Keratinocyte (primary cell): ENCODE measurements around the gene BNIP2. TPM values are rescaled to one million over a fixed set of nuclear protein-coding genes. Genes with fewer than 3 reads are reported as not detected.

Experiments
- DNase-seq: peaks from one replicate; pipeline ENCODE4 v3.0.0-alpha.2; 2011; ENCODE audit warnings: low read depth, missing footprints, low spot score
- FAIRE-seq: peaks from 2 replicates; lab custom pipeline; 2011; peaks lifted over from hg19 to GRCh38; lab: Jason Lieb, UNC
- H2AFZ ChIP-seq: 2 replicates; pipeline ENCODE4 v1.6.0; 2012; ENCODE audit warnings: low read length, control low read depth, inconsistent platforms; ENCODE audit not compliant: control insufficient read depth
- H3K27ac ChIP-seq: 2 replicates; pipeline ENCODE4 v1.5.1; 2011; ENCODE audit warnings: low read length; ENCODE audit not compliant: control insufficient read depth, insufficient read depth
- H3K27me3 ChIP-seq: 3 replicates; pipeline ENCODE4 v1.6.0; 2011; ENCODE audit warnings: low read length; ENCODE audit not compliant: control insufficient read depth, insufficient read depth; ENCODE audit errors: extremely low read depth
- H3K36me3 ChIP-seq, 2 experiments: 2 replicates in 1 of 2; 3 replicates in 1 of 2; pipeline ENCODE4 v1.5.1; 2011; ENCODE audit warnings: low read length in 2 of 2, mild to moderate bottlenecking in 1 of 2; ENCODE audit not compliant: control insufficient read depth in 2 of 2, insufficient read depth in 2 of 2; ENCODE audit errors: extremely low read depth in 1 of 2
- H3K4me1 ChIP-seq: 3 replicates; pipeline ENCODE4 v1.5.1; 2011; ENCODE audit warnings: low read length; ENCODE audit not compliant: control insufficient read depth, insufficient read depth; ENCODE audit errors: extremely low read depth
- H3K4me2 ChIP-seq: 3 replicates; pipeline ENCODE4 v1.6.0; 2011; ENCODE audit warnings: low read depth, low read length; ENCODE audit not compliant: control insufficient read depth, insufficient read depth; ENCODE audit errors: extremely low read depth
- H3K4me3 ChIP-seq, 3 experiments: fragments of 200-600 bp in 1 of 3; sonication (generic) in 1 of 3; 2 replicates in 2 of 3; 3 replicates in 1 of 3; pipeline ENCODE4 v1.5.1; 2011 to 2016; ENCODE audit warnings: low read length in 3 of 3, mild to moderate bottlenecking in 3 of 3, control low read depth in 2 of 3, inconsistent platforms in 1 of 3, low read depth in 1 of 3, mixed read lengths in 1 of 3, mixed run types in 1 of 3, moderate library complexity in 1 of 3; ENCODE audit not compliant: control insufficient read depth in 2 of 3, insufficient read depth in 2 of 3; ENCODE audit errors: extremely low read depth in 1 of 3
- H3K79me2 ChIP-seq: 2 replicates; pipeline ENCODE4 v1.6.0; 2012; ENCODE audit warnings: low read length; ENCODE audit not compliant: control insufficient read depth, insufficient read depth
- H3K9ac ChIP-seq: 3 replicates; pipeline ENCODE4 v1.6.0; 2011; ENCODE audit warnings: low read length; ENCODE audit not compliant: control insufficient read depth, insufficient read depth; ENCODE audit errors: extremely low read depth
- H3K9me1 ChIP-seq: 3 replicates; pipeline ENCODE4 v1.6.0; 2011; ENCODE audit warnings: low read length; ENCODE audit not compliant: control insufficient read depth, insufficient read depth; ENCODE audit errors: extremely low read depth
- H3K9me3 ChIP-seq: 2 replicates; pipeline ENCODE4 v1.5.1; 2012; ENCODE audit warnings: low read depth, low read length; ENCODE audit not compliant: control insufficient read depth
- H4K20me1 ChIP-seq: 3 replicates; pipeline ENCODE4 v1.6.0; 2011; ENCODE audit warnings: low read length; ENCODE audit not compliant: control insufficient read depth, insufficient read depth; ENCODE audit errors: extremely low read depth
- CTCF ChIP-seq, 3 experiments: IDR thresholded peaks in 1 of 3; conservative IDR thresholded peaks in 1 of 3; optimal IDR thresholded peaks in 1 of 3; 2 replicates in 2 of 3; 3 replicates in 1 of 3; pipeline versions ENCODE3 to v1.5.1; 2011; ENCODE audit warnings: low read length in 3 of 3, mild to moderate bottlenecking in 3 of 3, moderate library complexity in 2 of 3, control low read depth in 1 of 3, inconsistent platforms in 1 of 3; ENCODE audit not compliant: insufficient read depth in 2 of 3; ENCODE audit errors: extremely low read depth in 1 of 3
- EZH2 ChIP-seq: IDR thresholded peaks from one replicate; pipeline ENCODE4 v1.6.1; 2012; ENCODE audit warnings: inconsistent platforms, mild to moderate bottlenecking, low read length, moderate library complexity
- dilution Hi-C: fragments of 300-500 bp; cut with MboI; formaldehyde crosslinking; loops from one replicate; pipeline ENCODE4 v1.7.0; 2020; ENCODE audit warnings: low sequenced_read_pairs; ENCODE audit not compliant: extremely low pct_ligation_motif_present
- polyA plus RNA-seq, 5 experiments: library from polyadenylated mRNA; depleted of rRNA in 3 of 5; stranded (reverse) in 3 of 5; stranded (forward) in 1 of 5; unstranded in 1 of 5; fragments of >200 nt; gene quantifications; 1 replicate in 1 of 5; 2 replicates in 3 of 5; 3 replicates in 1 of 5; pipeline versions ENCODE4 v1.2.1 to v1.2.3, GENCODE V29; 2011 to 2012; ENCODE audit warnings: missing spikeins in 2 of 5, low read depth in 1 of 5, low replicate concordance in 1 of 5

The BNIP2 gene
- polyA plus RNA-seq, 1 donor (not counting 4 experiments of a cell fraction or from before 2014, with no cell fraction given): 57.4 TPM

- DNase-seq (no peak), FAIRE-seq (no peak)
- Histone ChIP-seq H3K9me1 (no peaks in the 10 kb centered on the region), H3K9ac (no peak overlapping the region), H3K27ac (no peak overlapping the region), H3K4me3 (no peak overlapping the region), H3K79me2 (peaks cover 71% of the 10 kb centered on the region), H2AFZ (no peak overlapping the region), H3K4me1 (peaks cover 24% of the 10 kb centered on the region), H3K27me3 (no peaks in the 10 kb centered on the region), H3K4me2 (no peak overlapping the region), H4K20me1 (peaks cover 22% of the 10 kb centered on the region), H3K36me3 (peaks cover 0 to 13% of the 10 kb centered on the region in 2 experiments), H3K9me3 (no peaks in the 10 kb centered on the region)
- no peak for TF ChIP-seq CTCF (optimal IDR thresholded peaks at IDR 0.05 in 1 of 3, IDR thresholded peaks at IDR 0.05 in 1 of 3, conservative IDR thresholded peaks at IDR 0.05 in 1 of 3; ENCODE audit: extremely low read depth in 1 of 3, insufficient read depth in 2 of 3, low read length in 3 of 3)
- no peak for TF ChIP-seq EZH2
- dilution Hi-C loops: no loop called here
Observed at GRCh38 chr15:59686389-59686788, 2.7 kb downstream of the BNIP2 start.

- no peaks in the 10 kb centered on the region for H3K27me3 ChIP-seq
- TF ChIP-seq EZH2 (no peak), CTCF (optimal IDR thresholded peaks at IDR 0.05 in 1 of 3, IDR thresholded peaks at IDR 0.05 in 1 of 3, conservative IDR thresholded peaks at IDR 0.05 in 1 of 3; ENCODE audit: extremely low read depth in 1 of 3, insufficient read depth in 2 of 3, low read length in 3 of 3) (no peak)
- peaks cover 22% of the 10 kb centered on the region for H4K20me1 ChIP-seq
- no peaks in the 10 kb centered on the region for H3K9me3 ChIP-seq
- H3K79me2 ChIP-seq: peaks cover 73% of the 10 kb centered on the region
- dilution Hi-C loops: no loop called here
- peaks cover 24% of the 10 kb centered on the region for H3K4me1 ChIP-seq
- H3K4me3 ChIP-seq: no peak overlapping the region
- FAIRE-seq (no peak), DNase-seq (no peak)
- no peak overlapping the region for H3K4me2 ChIP-seq
- no peak overlapping the region for H3K27ac ChIP-seq
- no peak overlapping the region for H2AFZ ChIP-seq
- no peak overlapping the region for H3K9ac ChIP-seq
- H3K9me1 ChIP-seq: no peaks in the 10 kb centered on the region
- H3K36me3 ChIP-seq: peaks cover 3 to 18% of the 10 kb centered on the region in 2 experiments
Observed at GRCh38 chr15:59685737-59686297, 3.3 kb downstream of the BNIP2 start.
